MM.1S (cell line): ENCODE measurements around the gene USP9X.
"Not testable (repeated sequence)": the region's sequence is repeated elsewhere in the genome, so short reads cannot be mapped to it uniquely, and the experiment has no call there.

Experiments
- DNase-seq: peaks from one replicate; pipeline ENCODE4 v3.0.0-alpha.2; 2015
- H2AFZ ChIP-seq: fragments of 300-600 bp; sonication (generic); 2 replicates; pipeline ENCODE4 v1.6.0; 2016; ENCODE audit warnings: antibody characterized with exemption, low read length
- H3F3A ChIP-seq: fragments of 300-600 bp; sonication (generic); 2 replicates; pipeline ENCODE4 v1.6.1; 2016; ENCODE audit warnings: mild to moderate bottlenecking, antibody characterized with exemption, low read length, moderate library complexity, mixed read lengths; ENCODE audit not compliant: insufficient read depth
- H3K27ac ChIP-seq: fragments of 300-600 bp; sonication (generic); 2 replicates; pipeline ENCODE4 v1.5.1; 2016; ENCODE audit warnings: mild to moderate bottlenecking, low read length
- H3K27me3 ChIP-seq: fragments of 300-600 bp; sonication (generic); replicated peaks from 2 replicates; pipeline ENCODE4 v1.6.0; 2016; ENCODE audit warnings: low read length; ENCODE audit not compliant: insufficient read depth
- H3K36me3 ChIP-seq: fragments of 300-600 bp; sonication (generic); replicated peaks from 2 replicates; pipeline ENCODE4 v1.6.1; 2016; ENCODE audit warnings: mild to moderate bottlenecking, low read length, mixed read lengths; ENCODE audit not compliant: insufficient read depth
- H3K4me1 ChIP-seq: fragments of 300-600 bp; sonication (generic); 2 replicates; pipeline ENCODE4 v1.6.1; 2016; ENCODE audit warnings: low read length, mixed read lengths
- H3K4me2 ChIP-seq: fragments of 300-600 bp; sonication (generic); 2 replicates; pipeline ENCODE4 v1.6.0; 2016; ENCODE audit warnings: low read depth, low read length
- H3K4me3 ChIP-seq: fragments of 300-600 bp; sonication (generic); 2 replicates; pipeline ENCODE4 v1.5.1; 2016; ENCODE audit warnings: low read length, mixed read lengths
- H3K79me2 ChIP-seq: fragments of 300-600 bp; sonication (generic); 2 replicates; pipeline ENCODE4 v1.6.1; 2016; ENCODE audit warnings: mixed run types, low read length, mixed read lengths
- H3K9ac ChIP-seq: fragments of 300-600 bp; sonication (generic); 2 replicates; pipeline ENCODE4 v1.6.1; 2016; ENCODE audit warnings: low read length, mixed read lengths
- H3K9me2 ChIP-seq: fragments of 300-600 bp; sonication (generic); replicated peaks from 2 replicates; pipeline ENCODE4 v1.6.1; 2016; ENCODE audit warnings: mild to moderate bottlenecking, low read length, mixed read lengths; ENCODE audit not compliant: insufficient read depth
- H3K9me3 ChIP-seq: fragments of 300-600 bp; sonication (generic); replicated peaks from 2 replicates; pipeline ENCODE4 v1.6.1; 2016; ENCODE audit warnings: mild to moderate bottlenecking, low read length, mixed read lengths; ENCODE audit not compliant: insufficient read depth
- H4K20me1 ChIP-seq: fragments of 300-600 bp; sonication (generic); 2 replicates; pipeline ENCODE4 v1.6.1; 2016; ENCODE audit warnings: mild to moderate bottlenecking, low read length, moderate library complexity, mixed read lengths; ENCODE audit not compliant: insufficient read depth
- CTCF ChIP-seq: fragments of 300-600 bp; sonication (generic); IDR thresholded peaks from 2 replicates; pipeline ENCODE4 v1.5.1; 2016; ENCODE audit warnings: antibody characterized with exemption, low read length, mixed read lengths
- EZH2 ChIP-seq: fragments of 300-600 bp; sonication (generic); optimal IDR thresholded peaks from 2 replicates; pipeline ENCODE3; 2017; ENCODE audit warnings: low read depth, mild to moderate bottlenecking, antibody characterized with exemption, low read length, mixed read lengths
- EZH2phosphoT487 ChIP-seq: fragments of 300-600 bp; sonication (generic); IDR thresholded peaks from 2 replicates; pipeline ENCODE4 v1.6.1; 2018; ENCODE audit warnings: antibody characterized with exemption, low read length

The USP9X gene

GRCh38 chrX:41108463-41109205 lies 23.4 kb downstream of the USP9X start:
- no peaks in the 10 kb centered on the region for H3K9me3 ChIP-seq
- H3K4me1 ChIP-seq = no peaks in the 10 kb centered on the region
- no peak for DNase-seq
- H3K4me2 ChIP-seq = no peak overlapping the region
- peaks cover 36% of the 10 kb centered on the region for H4K20me1 ChIP-seq
- H3K4me3 ChIP-seq = no peak overlapping the region
- no peaks in the 10 kb centered on the region for H3F3A ChIP-seq
- H3K9ac ChIP-seq = no peak overlapping the region
- no peak overlapping the region for H2AFZ ChIP-seq
- no peaks in the 10 kb centered on the region for H3K9me2 ChIP-seq
- H3K79me2 ChIP-seq = peaks cover 93% of the 10 kb centered on the region
- TF ChIP-seq EZH2phosphoT487 (no peak), EZH2 (no peak), CTCF (no peak)
- no peak overlapping the region for H3K27ac ChIP-seq
- H3K36me3 ChIP-seq = no peaks in the 10 kb centered on the region
- no peaks in the 10 kb centered on the region for H3K27me3 ChIP-seq

- Histone ChIP-seq H3K9me3 (no peaks in the 10 kb centered on the region), H3K4me2 (no peak overlapping the region), H3K4me3 (no peak overlapping the region), H3K9ac (no peak overlapping the region), H3K9me2 (no peaks in the 10 kb centered on the region), H3K36me3 (no peaks in the 10 kb centered on the region), H3K4me1 (0 out of 2 replicates have a peak, but pooled peaks cover 4% of the 10 kb centered on the region), H3K27ac (no peak overlapping the region), H2AFZ (no peak overlapping the region), H3K79me2 (peaks cover 90% of the 10 kb centered on the region), H4K20me1 (peaks cover 45% of the 10 kb centered on the region), H3K27me3 (no peaks in the 10 kb centered on the region), H3F3A (no peaks in the 10 kb centered on the region)
- DNase-seq = no peak
- TF ChIP-seq EZH2 (no peak), EZH2phosphoT487 (no peak), CTCF (no peak)
Observed at GRCh38 chrX:41110801-41111625, 25.8 kb downstream of the USP9X start.

GRCh38 chrX:41115104-41115425 lies 29.8 kb downstream of the USP9X start:
- peaks cover 94% of the 10 kb centered on the region for H3K79me2 ChIP-seq
- not testable (repeated sequence) for H2AFZ ChIP-seq, H3K4me2 ChIP-seq, H3K4me3 ChIP-seq, H3K9me2 ChIP-seq, H3K36me3 ChIP-seq, H3K9me3 ChIP-seq, H3K27ac ChIP-seq, H3K27me3 ChIP-seq, H3K9ac ChIP-seq
- H3F3A ChIP-seq = peaks cover 14% of the 10 kb centered on the region; the same call in 1 of the 2 replicates
- TF ChIP-seq CTCF = peak; percentile 51
- peak; percentile 27 for DNase-seq
- peaks cover 45% of the 10 kb centered on the region for H4K20me1 ChIP-seq
- H3K4me1 ChIP-seq = peaks cover 11% of the 10 kb centered on the region
